Vein endothelial cell (primary cell): ENCODE results near the gene ZBTB18. TPM values are rescaled to one million over a fixed set of nuclear protein-coding genes. Genes with fewer than 3 reads are reported as not detected.

Experiments used
- small RNA-seq: library from RNA; depleted of rRNA; stranded (forward); fragments of <200 nt; gene quantifications from one replicate; pipeline ENCODE3, GENCODE V24; 2012
- total RNA-seq: library from RNA; depleted of rRNA; stranded (reverse); fragments of >200 nt; gene quantifications from 2 replicates; pipeline ENCODE4 v1.2.3, GENCODE V29; 2012

The ZBTB18 gene
- 43.1 and 43.4 TPM in 2 replicates for total RNA-seq

DNA sequence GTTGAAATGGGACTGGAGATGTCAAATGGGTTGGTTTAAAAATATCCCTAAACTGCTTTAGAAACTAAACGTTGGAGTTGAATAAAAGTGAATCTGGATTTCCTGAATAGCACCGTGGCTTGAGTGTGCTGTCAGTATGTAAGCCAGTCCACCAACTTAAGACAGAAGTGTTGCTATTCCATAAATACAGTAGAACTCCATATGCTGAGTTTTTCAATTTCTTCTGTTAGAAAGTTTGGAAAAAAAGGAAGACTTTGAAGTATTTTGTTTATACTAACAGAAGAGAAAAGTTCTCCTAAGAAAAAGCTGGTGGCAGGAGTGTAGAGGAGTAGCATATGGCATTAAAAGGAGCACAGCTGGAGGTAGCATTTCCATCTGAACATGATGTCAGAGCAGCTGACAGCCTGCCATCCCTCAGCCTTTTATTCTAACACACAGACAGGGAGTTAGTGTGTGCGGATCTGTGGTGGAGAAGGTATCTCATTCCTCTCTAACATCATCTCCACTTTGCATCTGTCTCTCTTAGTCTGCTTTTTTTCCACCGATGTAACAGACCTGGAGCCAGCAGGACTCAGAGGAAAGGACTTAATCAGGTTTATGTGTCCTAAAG is at the start of gene ZBTB18:
TSS of gene ZBTB18 (plus strand) at position 449 of the 610 bp plus-strand sequence. CDS start at position 598, 149 bp downstream.

Small RNAs within 50 kb of the gene (small RNA-seq; reads per million reads assigned to genes)
- not detected for gene RN7SL148P

Other genes starting within 250 kb of the ZBTB18 start
- gene AKT3, start 201.0 kb upstream of the ZBTB18 start, total RNA-seq = 53.0 and 66.6 TPM in 2 replicates